HCT116 (cell line): ENCODE data around the gene CLPTM1L. TPM values are rescaled to one million over a fixed set of nuclear protein-coding genes. Genes with fewer than 3 reads are reported as not detected.

Experiments used
- ATAC-seq: fragments of 200-7000 bp; cut with Tn5 transposase; 2 replicates; pipeline ENCODE4 v1.9.1; 2020; ENCODE audit warnings: mild to moderate bottlenecking, moderate library complexity
- BruUV-seq: library from RNA; stranded (reverse); fragments of 400-500 nt; replicated peaks from 2 replicates; lab custom pipeline; 2021; lab: Mats Ljungman, UMichigan
- CTCF ChIA-PET: fragments of 300-600 bp; sonication (Branson Sonifier 250); formaldehyde crosslinking; loops from one replicate; lab custom pipeline; 2021; ENCODE audit warnings: antibody characterized with exemption; lab: Charles Lee
- POLR2A ChIA-PET: fragments of 300-600, 350-600 bp; sonication (Branson Sonifier 250); formaldehyde crosslinking; loops from one replicate; lab custom pipeline; 2021; ENCODE audit warnings: antibody characterized with exemption; lab: Charles Lee
- RAD21 ChIA-PET, 2 experiments: fragments of 300-600 bp; sonication (Branson Sonifier 250); formaldehyde crosslinking; loops; one replicate each; lab custom pipeline; 2023; ENCODE audit warnings: low total read pairs in 2 of 2; ENCODE audit not compliant: uncharacterized antibody in 2 of 2, unreplicated experiment in 2 of 2, low non-redundant PET in 1 of 2; lab: Charles Lee
- DNase-seq: peaks from one replicate; pipeline ENCODE4 v3.0.0-alpha.2; 2010; ENCODE audit warnings: low read depth, low spot score
- H2AFZ ChIP-seq: fragments of 200-600 bp; shearing (Covaris generic), sonication (generic); 2 replicates; pipeline ENCODE4 v1.6.1; 2017; ENCODE audit warnings: low read depth, mixed run types, mixed read lengths, antibody characterized with exemption, low read length; ENCODE audit not compliant: poor library complexity, severe bottlenecking
- H3K27ac ChIP-seq: 2 replicates; pipeline ENCODE4 v1.5.1; 2012; ENCODE audit warnings: low read depth, low read length
- H3K27me3 ChIP-seq: fragments of 200-600 bp; sonication (generic); 2 replicates; pipeline ENCODE4 v1.6.1; 2016; ENCODE audit warnings: mixed run types, low read length, mixed read lengths; ENCODE audit not compliant: insufficient read depth
- H3K36me3 ChIP-seq, 2 experiments: fragments of 200-500 bp in 1 of 2; fragments of 200-600 bp in 1 of 2; sonication (Bioruptor generic) in 1 of 2; sonication (generic) in 1 of 2; 2 replicates each; pipeline versions ENCODE4 v1.5.1 to v1.6.1; 2014 to 2016; ENCODE audit warnings: low read length in 2 of 2, inconsistent platforms in 1 of 2, mixed read lengths in 1 of 2, mixed run types in 1 of 2; ENCODE audit not compliant: insufficient read depth in 2 of 2, control insufficient read depth in 1 of 2
- H3K4me1 ChIP-seq, 2 experiments: fragments of 200-600 bp in 1 of 2; sonication (generic) in 1 of 2; 2 replicates each; pipeline versions ENCODE4 v1.5.1 to v1.6.1; 2012 to 2017; ENCODE audit warnings: low read length in 2 of 2, inconsistent platforms in 1 of 2, mild to moderate bottlenecking in 1 of 2, mixed read lengths in 1 of 2, mixed run types in 1 of 2, moderate library complexity in 1 of 2; ENCODE audit not compliant: insufficient read depth in 2 of 2, control insufficient read depth in 1 of 2
- H3K4me2 ChIP-seq: fragments of 200-600 bp; sonication (generic); 2 replicates; pipeline ENCODE4 v1.6.1; 2017; ENCODE audit warnings: mixed run types, low read length, mixed read lengths
- H3K4me3 ChIP-seq, 2 experiments: fragments of 200-600 bp in 1 of 2; sonication (generic) in 1 of 2; replicated peaks in 1 of 2; 2 replicates each; pipeline ENCODE4 v1.5.1; 2011 to 2016; ENCODE audit warnings: low read length in 2 of 2, control low read depth in 1 of 2, low read depth in 1 of 2, mild to moderate bottlenecking in 1 of 2, mixed read lengths in 1 of 2, mixed run types in 1 of 2
- H3K79me2 ChIP-seq: fragments of 200-600 bp; sonication (generic); 2 replicates; pipeline ENCODE4 v1.6.1; 2017; ENCODE audit warnings: mild to moderate bottlenecking, mixed run types, low read length, moderate library complexity, mixed read lengths; ENCODE audit not compliant: insufficient read depth
- H3K9ac ChIP-seq: fragments of 200-600 bp; sonication (generic); 2 replicates; pipeline ENCODE4 v1.6.1; 2016; ENCODE audit warnings: low read length, mixed read lengths
- H3K9me2 ChIP-seq: fragments of 200-600 bp; sonication (generic), shearing (Covaris generic); 2 replicates; pipeline ENCODE4 v1.6.1; 2017; ENCODE audit warnings: mixed run types, mild to moderate bottlenecking, moderate library complexity; ENCODE audit not compliant: insufficient read depth
- H3K9me3 ChIP-seq, 2 experiments: fragments of 200-500 bp in 1 of 2; fragments of 200-600 bp in 1 of 2; sonication (Bioruptor generic) in 1 of 2; sonication (generic) in 1 of 2; 2 replicates each; pipeline ENCODE4 v1.6.1; 2014 to 2017; ENCODE audit warnings: low read length in 2 of 2, mixed read lengths in 2 of 2, inconsistent platforms in 1 of 2, low read depth in 1 of 2, mild to moderate bottlenecking in 1 of 2, mixed run types in 1 of 2, moderate library complexity in 1 of 2; ENCODE audit not compliant: control insufficient read depth in 1 of 2, insufficient read depth in 1 of 2
- H4K20me1 ChIP-seq: fragments of 200-600 bp; sonication (generic), shearing (Covaris generic); 2 replicates; pipeline ENCODE4 v1.6.1; 2017; ENCODE audit warnings: mixed run types, mild to moderate bottlenecking, moderate library complexity; ENCODE audit not compliant: insufficient read depth
- ATF3 ChIP-seq: IDR thresholded peaks from 2 replicates; pipeline ENCODE4 v1.6.1; 2012
- CBX3 ChIP-seq: IDR thresholded peaks from 2 replicates; pipeline ENCODE4 v1.6.1; 2012; ENCODE audit warnings: low read depth
- CEBPB ChIP-seq: IDR thresholded peaks from 2 replicates; pipeline ENCODE4 v1.6.1; 2012; ENCODE audit warnings: low read depth
- EGR1 ChIP-seq: IDR thresholded peaks from 2 replicates; pipeline ENCODE4 v1.6.1; 2012; ENCODE audit warnings: low read depth
- ELF1 ChIP-seq: IDR thresholded peaks from 2 replicates; pipeline ENCODE4 v1.6.1; 2012; ENCODE audit warnings: low read depth, borderline replicate concordance
- EZH2 ChIP-seq: fragments of 200-600 bp; sonication (generic); IDR thresholded peaks from 2 replicates; pipeline ENCODE4 v1.6.1; 2017; ENCODE audit warnings: antibody characterized with exemption, mixed run types
- EZH2phosphoT487 ChIP-seq: fragments of 200-600 bp; IDR thresholded peaks from 2 replicates; pipeline ENCODE4 v1.6.1; 2018; ENCODE audit warnings: antibody characterized with exemption, borderline replicate concordance
- FOSL1 ChIP-seq: IDR thresholded peaks from 2 replicates; pipeline ENCODE4 v1.6.1; 2012; ENCODE audit warnings: low read depth
- MAX ChIP-seq: IDR thresholded peaks from 2 replicates; pipeline ENCODE4 v1.6.1; 2012
- POLR2AphosphoS5 ChIP-seq: IDR thresholded peaks from 2 replicates; pipeline ENCODE4 v1.6.1; 2011; ENCODE audit warnings: mild to moderate bottlenecking, low read depth, low read length, moderate library complexity
- RAD21 ChIP-seq: IDR thresholded peaks from 2 replicates; pipeline ENCODE4 v1.6.1; 2012; ENCODE audit warnings: low read depth, mild to moderate bottlenecking
- SIN3A ChIP-seq: IDR thresholded peaks from 2 replicates; pipeline ENCODE4 v1.6.1; 2012; ENCODE audit warnings: low read depth
- SP1 ChIP-seq: IDR thresholded peaks from 2 replicates; pipeline ENCODE4 v1.6.1; 2012; ENCODE audit warnings: low read depth
- SRF ChIP-seq: IDR thresholded peaks from 2 replicates; pipeline ENCODE4 v1.6.1; 2012; ENCODE audit warnings: low read depth
- YY1 ChIP-seq: IDR thresholded peaks from 2 replicates; pipeline ENCODE4 v1.6.1; 2011; ENCODE audit warnings: low read length, low read depth, moderate library complexity, mild to moderate bottlenecking; ENCODE audit not compliant: insufficient replicate concordance; ENCODE audit errors: extremely low read depth
- ZFX ChIP-seq: fragments of 450-650 bp; IDR thresholded peaks from 2 replicates; pipeline ENCODE4 v1.6.1; 2017
- ZNF274 ChIP-seq: fragments of 200-500 bp; sonication (Bioruptor generic); IDR thresholded peaks from 2 replicates; pipeline ENCODE4 v1.6.1; 2014; ENCODE audit warnings: mild to moderate bottlenecking, low read depth, low read length, inconsistent platforms
- intact Hi-C: fragments of 100-400 bp; cut with micrococcal nuclease; formaldehyde crosslinking; loops from 2 replicates; pipeline ENCODE4 v1.10.0; 2022
- total RNA-seq: library from RNA; stranded (reverse); gene quantifications from one replicate; pipeline ENCODE4 v1.2.1, GENCODE V29; 2021; ENCODE audit not compliant: unreplicated experiment
- TF ChIP-seq, protein P1 (sequence below), 3 experiments: fragments of 200-600 bp in 1 of 3; sonication (generic) in 1 of 3; IDR thresholded peaks in 2 of 3; conservative IDR thresholded peaks in 1 of 3; 2 replicates each; pipeline ENCODE4 v1.5.1; 2012 to 2017; ENCODE audit warnings: low read depth in 2 of 3, low read length in 2 of 3, antibody characterized with exemption in 1 of 3, borderline replicate concordance in 1 of 3, control low read depth in 1 of 3, mild to moderate bottlenecking in 1 of 3, mixed read lengths in 1 of 3, mixed run types in 1 of 3, moderate library complexity in 1 of 3; ENCODE audit not compliant: insufficient read depth in 1 of 3
- TF ChIP-seq, protein P2 (sequence below): IDR thresholded peaks from 2 replicates; pipeline ENCODE4 v1.6.1; 2012; ENCODE audit warnings: low read depth

Gene CLPTM1L
- total RNA-seq, 1 experiment from 2014 or later, result 98.4 TPM

DNA sequence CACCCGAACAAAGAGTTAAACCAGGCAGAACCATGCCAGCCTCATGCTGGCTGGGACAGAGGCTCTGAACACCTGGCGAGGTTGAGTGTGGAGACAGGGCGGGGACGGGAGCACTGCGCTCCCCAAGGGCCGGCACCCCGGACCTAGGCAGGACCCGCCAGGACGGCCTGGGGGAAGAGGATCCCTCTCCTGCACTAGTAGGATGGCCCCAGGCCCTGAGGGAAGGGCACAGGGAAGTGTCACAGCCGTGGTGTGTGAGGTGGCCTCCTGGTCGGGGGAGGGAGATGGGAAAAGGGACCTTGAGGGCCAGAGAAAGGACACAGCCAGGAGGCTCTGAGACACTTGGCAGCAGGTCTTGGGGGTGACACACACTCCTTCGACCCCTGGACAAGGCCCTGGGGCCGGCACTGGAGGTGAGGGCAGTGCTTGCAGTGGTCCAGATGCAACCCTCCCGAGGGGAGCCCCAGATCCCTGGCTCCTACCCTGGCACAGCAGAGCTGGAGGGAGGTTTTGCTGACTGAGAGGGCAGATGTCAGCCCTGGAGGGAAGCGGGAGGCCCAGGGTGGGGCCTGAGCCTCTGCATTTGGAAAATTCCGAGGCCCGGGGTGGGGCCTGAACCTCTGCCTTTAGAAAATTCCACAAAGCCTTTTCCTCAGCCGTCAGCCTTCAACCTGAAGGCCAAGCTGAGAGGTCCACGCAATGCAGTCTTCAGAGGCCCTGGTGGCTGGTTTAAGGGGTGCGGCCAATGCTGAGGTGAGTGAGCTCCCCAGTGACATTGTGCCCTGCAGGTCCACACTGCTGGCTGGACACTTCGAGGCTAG is 25.3 kb downstream of the CLPTM1L start:
- intact Hi-C loops, result no loop called here
- H3K27ac ChIP-seq, result no peak overlapping the region
- H3K9ac ChIP-seq, result no peak overlapping the region
- TF ChIP-seq ELF1, result no peak
- no peak for TF ChIP-seq SRF
- no peak for TF ChIP-seq CEBPB
- TF ChIP-seq, protein P1, sequence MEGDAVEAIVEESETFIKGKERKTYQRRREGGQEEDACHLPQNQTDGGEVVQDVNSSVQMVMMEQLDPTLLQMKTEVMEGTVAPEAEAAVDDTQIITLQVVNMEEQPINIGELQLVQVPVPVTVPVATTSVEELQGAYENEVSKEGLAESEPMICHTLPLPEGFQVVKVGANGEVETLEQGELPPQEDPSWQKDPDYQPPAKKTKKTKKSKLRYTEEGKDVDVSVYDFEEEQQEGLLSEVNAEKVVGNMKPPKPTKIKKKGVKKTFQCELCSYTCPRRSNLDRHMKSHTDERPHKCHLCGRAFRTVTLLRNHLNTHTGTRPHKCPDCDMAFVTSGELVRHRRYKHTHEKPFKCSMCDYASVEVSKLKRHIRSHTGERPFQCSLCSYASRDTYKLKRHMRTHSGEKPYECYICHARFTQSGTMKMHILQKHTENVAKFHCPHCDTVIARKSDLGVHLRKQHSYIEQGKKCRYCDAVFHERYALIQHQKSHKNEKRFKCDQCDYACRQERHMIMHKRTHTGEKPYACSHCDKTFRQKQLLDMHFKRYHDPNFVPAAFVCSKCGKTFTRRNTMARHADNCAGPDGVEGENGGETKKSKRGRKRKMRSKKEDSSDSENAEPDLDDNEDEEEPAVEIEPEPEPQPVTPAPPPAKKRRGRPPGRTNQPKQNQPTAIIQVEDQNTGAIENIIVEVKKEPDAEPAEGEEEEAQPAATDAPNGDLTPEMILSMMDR (IDR thresholded peaks at IDR 0.05 in 2 of 3, conservative IDR thresholded peaks at IDR 0.05 in 1 of 3; ENCODE audit: borderline replicate concordance in 1 of 3, insufficient read depth in 1 of 3, low read depth in 2 of 3, low read length in 2 of 3), result no peak
- TF ChIP-seq SIN3A, result no peak
- TF ChIP-seq FOSL1, result no peak
- no peak for TF ChIP-seq EZH2
- TF ChIP-seq, protein P2, sequence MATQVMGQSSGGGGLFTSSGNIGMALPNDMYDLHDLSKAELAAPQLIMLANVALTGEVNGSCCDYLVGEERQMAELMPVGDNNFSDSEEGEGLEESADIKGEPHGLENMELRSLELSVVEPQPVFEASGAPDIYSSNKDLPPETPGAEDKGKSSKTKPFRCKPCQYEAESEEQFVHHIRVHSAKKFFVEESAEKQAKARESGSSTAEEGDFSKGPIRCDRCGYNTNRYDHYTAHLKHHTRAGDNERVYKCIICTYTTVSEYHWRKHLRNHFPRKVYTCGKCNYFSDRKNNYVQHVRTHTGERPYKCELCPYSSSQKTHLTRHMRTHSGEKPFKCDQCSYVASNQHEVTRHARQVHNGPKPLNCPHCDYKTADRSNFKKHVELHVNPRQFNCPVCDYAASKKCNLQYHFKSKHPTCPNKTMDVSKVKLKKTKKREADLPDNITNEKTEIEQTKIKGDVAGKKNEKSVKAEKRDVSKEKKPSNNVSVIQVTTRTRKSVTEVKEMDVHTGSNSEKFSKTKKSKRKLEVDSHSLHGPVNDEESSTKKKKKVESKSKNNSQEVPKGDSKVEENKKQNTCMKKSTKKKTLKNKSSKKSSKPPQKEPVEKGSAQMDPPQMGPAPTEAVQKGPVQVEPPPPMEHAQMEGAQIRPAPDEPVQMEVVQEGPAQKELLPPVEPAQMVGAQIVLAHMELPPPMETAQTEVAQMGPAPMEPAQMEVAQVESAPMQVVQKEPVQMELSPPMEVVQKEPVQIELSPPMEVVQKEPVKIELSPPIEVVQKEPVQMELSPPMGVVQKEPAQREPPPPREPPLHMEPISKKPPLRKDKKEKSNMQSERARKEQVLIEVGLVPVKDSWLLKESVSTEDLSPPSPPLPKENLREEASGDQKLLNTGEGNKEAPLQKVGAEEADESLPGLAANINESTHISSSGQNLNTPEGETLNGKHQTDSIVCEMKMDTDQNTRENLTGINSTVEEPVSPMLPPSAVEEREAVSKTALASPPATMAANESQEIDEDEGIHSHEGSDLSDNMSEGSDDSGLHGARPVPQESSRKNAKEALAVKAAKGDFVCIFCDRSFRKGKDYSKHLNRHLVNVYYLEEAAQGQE, result no peak
- TF ChIP-seq POLR2AphosphoS5, result no peak
- TF ChIP-seq SP1, result no peak
- no peak for TF ChIP-seq ZNF274
- no peak for TF ChIP-seq RAD21
- no peak for TF ChIP-seq ZFX
- no peak for TF ChIP-seq EZH2phosphoT487
- TF ChIP-seq EGR1, result no peak
- no peak for TF ChIP-seq CBX3
- no peak for TF ChIP-seq YY1
- no peak for TF ChIP-seq MAX
- TF ChIP-seq ATF3, result no peak
- no peak overlapping the region for H2AFZ ChIP-seq
- no peaks in the 10 kb centered on the region for H3K9me3 ChIP-seq
- no peaks in the 10 kb centered on the region for H3K9me2 ChIP-seq
- peaks cover 2% of the 10 kb centered on the region; the same call in 1 of the 2 replicates for H3K79me2 ChIP-seq
- no peaks in the 10 kb centered on the region for H3K27me3 ChIP-seq
- ChIA-PET CTCF (no interaction called here), POLR2A (no interaction called here), RAD21 (no interaction called here)
- ATAC-seq (no peak), DNase-seq (no peak)
- H3K36me3 ChIP-seq, result peaks cover 12 to 30% of the 10 kb centered on the region in 2 experiments; a peak in 3 of 4 replicates
- no TSS peak for BruUV-seq
- no peak overlapping the region for H3K4me3 ChIP-seq
- no peak overlapping the region for H3K4me2 ChIP-seq
- no peaks in the 10 kb centered on the region for H4K20me1 ChIP-seq
- peaks cover 16 to 22% of the 10 kb centered on the region in 2 experiments for H3K4me1 ChIP-seq
